IMR-90 (cell line): ENCODE data around the gene TNK1. TPM values are rescaled to one million over a fixed set of nuclear protein-coding genes. Genes with fewer than 3 reads are reported as not detected.

Experiments
- ATAC-seq: fragments of 200-7000 bp; cut with Tn5 transposase; 2 replicates; pipeline ENCODE4 v1.9.1; 2020; ENCODE audit warnings: low read depth, mild to moderate bottlenecking, moderate library complexity
- BruUV-seq: library from RNA; stranded (reverse); fragments of 400-500 nt; replicated peaks from 2 replicates; lab custom pipeline; 2021; lab: Mats Ljungman, UMichigan
- CTCF ChIA-PET: fragments of 300-600 bp; formaldehyde crosslinking; extraction: SDS; loops from one replicate; lab custom pipeline; 2021; ENCODE audit warnings: antibody characterized with exemption; lab: Yijun Ruan, JAX
- POLR2A ChIA-PET: fragments of 300-600 bp; sonication (Branson Sonifier 250); formaldehyde crosslinking; loops from one replicate; lab custom pipeline; 2022; ENCODE audit warnings: antibody characterized with exemption; ENCODE audit not compliant: unreplicated experiment; lab: Charles Lee
- DNase-seq: peaks from one replicate; pipeline ENCODE4 v3.0.0; 2013
- H2AFZ ChIP-seq: replicated peaks from 2 replicates; pipeline ENCODE3; 2013; ENCODE audit warnings: low read length, mild to moderate bottlenecking; ENCODE audit not compliant: poor library complexity
- H2AK5ac ChIP-seq: 2 replicates; pipeline ENCODE4 v1.6.1; 2013; ENCODE audit warnings: low read depth, low read length, inconsistent platforms
- H2AK9ac ChIP-seq: replicated peaks from 2 replicates; pipeline ENCODE3; 2013; ENCODE audit warnings: mild to moderate bottlenecking, low read depth, low read length, moderate library complexity; ENCODE audit not compliant: poor library complexity
- H2BK120ac ChIP-seq: 2 replicates; pipeline ENCODE4 v1.6.1; 2013; ENCODE audit warnings: low read depth, low read length, inconsistent platforms
- H2BK15ac ChIP-seq: 3 replicates; pipeline ENCODE4 v1.6.1; 2013; ENCODE audit warnings: low read depth, low read length, inconsistent platforms
- H2BK20ac ChIP-seq: 2 replicates; pipeline ENCODE4 v1.6.1; 2013; ENCODE audit warnings: low read depth, mild to moderate bottlenecking, inconsistent platforms, low read length, moderate library complexity
- H2BK5ac ChIP-seq: 2 replicates; pipeline ENCODE4 v1.6.1; 2013; ENCODE audit warnings: mild to moderate bottlenecking, low read depth, low read length, inconsistent platforms; ENCODE audit not compliant: poor library complexity, severe bottlenecking
- H3K14ac ChIP-seq: replicated peaks from 2 replicates; pipeline ENCODE4 v1.6.1; 2013; ENCODE audit warnings: low read depth, low read length, inconsistent platforms
- H3K18ac ChIP-seq: 2 replicates; pipeline ENCODE4 v1.6.1; 2013; ENCODE audit warnings: low read depth, low read length, control low read depth
- H3K23ac ChIP-seq: 2 replicates; pipeline ENCODE4 v1.6.1; 2013; ENCODE audit warnings: low read depth, low read length, inconsistent platforms
- H3K27ac ChIP-seq: 2 replicates; pipeline ENCODE4 v1.5.1; 2013; ENCODE audit warnings: mild to moderate bottlenecking, control low read depth, low read length; ENCODE audit not compliant: insufficient read depth
- H3K27me3 ChIP-seq: 2 replicates; pipeline ENCODE4 v1.6.1; 2013; ENCODE audit warnings: low read length; ENCODE audit not compliant: control insufficient read depth, insufficient read depth
- H3K36me3 ChIP-seq: 2 replicates; pipeline ENCODE4 v1.6.1; 2013; ENCODE audit warnings: low read length, mixed read lengths; ENCODE audit not compliant: control insufficient read depth, insufficient read depth
- H3K4ac ChIP-seq: 2 replicates; pipeline ENCODE4 v1.6.1; 2013; ENCODE audit warnings: low read depth, low read length, inconsistent platforms
- H3K4me1 ChIP-seq: 2 replicates; pipeline ENCODE4 v1.6.1; 2013; ENCODE audit warnings: low read length, mixed read lengths; ENCODE audit not compliant: control insufficient read depth, insufficient read depth
- H3K4me2 ChIP-seq: 2 replicates; pipeline ENCODE4 v1.6.1; 2013; ENCODE audit warnings: low read depth, mild to moderate bottlenecking, control low read depth, low read length, moderate library complexity
- H3K4me3 ChIP-seq: 2 replicates; pipeline ENCODE4 v1.5.1; 2013; ENCODE audit warnings: low read depth, mild to moderate bottlenecking, control low read depth, low read length, moderate library complexity; ENCODE audit not compliant: insufficient read depth
- H3K56ac ChIP-seq: 2 replicates; pipeline ENCODE4 v1.6.1; 2013; ENCODE audit warnings: low read length, inconsistent platforms; ENCODE audit not compliant: insufficient read depth; ENCODE audit errors: extremely low read depth
- H3K79me1 ChIP-seq, 2 experiments: 2 replicates each; pipeline ENCODE4 v1.6.1; 2013; ENCODE audit warnings: low read length in 2 of 2, inconsistent platforms in 1 of 2, low read depth in 1 of 2
- H3K9ac ChIP-seq: 2 replicates; pipeline ENCODE4 v1.6.1; 2013; ENCODE audit warnings: low read depth, low read length, control low read depth
- H3K9me1 ChIP-seq: 2 replicates; pipeline ENCODE4 v1.6.1; 2013; ENCODE audit warnings: low read length, inconsistent platforms; ENCODE audit not compliant: insufficient read depth
- H3K9me3 ChIP-seq: 2 replicates; pipeline ENCODE4 v1.6.1; 2013; ENCODE audit warnings: low read length; ENCODE audit not compliant: control insufficient read depth, insufficient read depth
- H4K20me1 ChIP-seq: 2 replicates; pipeline ENCODE4 v1.6.1; 2013; ENCODE audit warnings: low read length, inconsistent platforms; ENCODE audit not compliant: insufficient read depth
- H4K5ac ChIP-seq: 2 replicates; pipeline ENCODE4 v1.6.1; 2013; ENCODE audit warnings: mild to moderate bottlenecking, low read depth, low read length, control low read depth
- H4K8ac ChIP-seq, 2 experiments: 2 replicates each; pipeline ENCODE4 v1.6.1; 2013; ENCODE audit warnings: low read depth in 2 of 2, low read length in 2 of 2, control low read depth in 1 of 2, inconsistent platforms in 1 of 2
- H4K91ac ChIP-seq: 2 replicates; pipeline ENCODE4 v1.6.1; 2013; ENCODE audit warnings: low read depth, low read length, inconsistent platforms; ENCODE audit not compliant: insufficient read depth
- RAD21 ChIP-seq: IDR thresholded peaks from 2 replicates; pipeline ENCODE4 v1.6.1; 2012; ENCODE audit warnings: low read length, improper control_type of control experiment
- WGBS, 2 experiments: methylation state at CpG; one replicate each; pipeline versions ENCODE4 v1.1.5 to v1.1.7; 2013; ENCODE audit warnings: missing lambda C conversion rate in 2 of 2; ENCODE audit not compliant: insufficient read length in 1 of 2; ENCODE audit errors: extremely low coverage in 2 of 2; 5-methylcytosine and 5-hydroxymethylcytosine counted together
- dilution Hi-C: fragments of 300-500 bp; cut with HindIII; formaldehyde crosslinking; loops from one replicate; pipeline ENCODE4 v1.14.3; 2018; ENCODE audit warnings: low sequenced_read_pairs; ENCODE audit not compliant: unreplicated experiment
- in situ Hi-C: fragments of 300-500 bp; cut with MboI; formaldehyde crosslinking; loops from 3 replicates; pipeline ENCODE4 v1.14.3; 2019; ENCODE audit warnings: low sequenced_read_pairs, inconsistent platforms, mixed read lengths
- intact Hi-C: fragments of 100-400 bp; cut with micrococcal nuclease; formaldehyde crosslinking; loops from 2 replicates; pipeline ENCODE4 v1.10.0; 2022
- polyA plus RNA-seq, 3 experiments: library from polyadenylated mRNA; depleted of rRNA; stranded (reverse); fragments of >200 nt; gene quantifications; 2 replicates each; pipeline ENCODE4 v1.2.3, GENCODE V29; 2012; ENCODE audit warnings: low replicate concordance in 1 of 3
- total RNA-seq: library from RNA; depleted of rRNA; stranded (reverse); fragments of >200 nt; gene quantifications from 2 replicates; pipeline ENCODE4 v1.2.3, GENCODE V29; 2012

The TNK1 gene
- total and polyA plus RNA-seq, 2 of the 4 experiments (the other 2 are of a cell fraction), result 0.44 to 0.54 TPM

DNA sequence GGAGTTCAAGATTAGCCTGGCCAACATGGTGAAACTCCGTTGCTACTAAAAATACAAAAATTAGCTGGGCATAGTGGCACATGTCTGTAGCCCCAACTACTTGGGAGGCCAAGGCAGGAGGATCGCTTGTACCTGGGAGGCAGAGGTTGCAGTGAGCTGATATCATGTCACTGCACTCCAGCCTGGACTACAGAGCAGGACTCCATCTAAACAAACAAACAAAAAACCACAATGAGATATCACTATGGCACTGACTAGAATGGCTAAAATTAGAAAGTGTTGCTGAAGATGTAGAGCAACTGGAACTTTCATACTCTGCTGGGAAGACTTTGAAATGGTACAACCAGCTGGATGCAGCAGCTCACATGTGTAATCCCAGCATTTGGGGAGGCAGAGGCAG is 6.5 kb upstream of the TNK1 start:
- Histone ChIP-seq H3K23ac (no peak overlapping the region), H3K56ac (no peak overlapping the region), H4K5ac (no peak overlapping the region), H3K14ac (no peak overlapping the region), H3K4me1 (no peaks in the 10 kb centered on the region), H3K27me3 (peaks cover 15% of the 10 kb centered on the region), H3K36me3 (no peaks in the 10 kb centered on the region), H2BK15ac (no peak overlapping the region), H3K27ac (no peak overlapping the region), H2BK20ac (no peak overlapping the region), H4K91ac (no peak overlapping the region), H3K4ac (no peak overlapping the region), H2AK9ac (no peak overlapping the region), H3K18ac (no peak overlapping the region), H4K20me1 (no peaks in the 10 kb centered on the region), H4K8ac (no peak overlapping the region), H3K9me3 (peaks cover 3% of the 10 kb centered on the region; the same call in 1 of the 2 replicates), H3K4me3 (no peak overlapping the region), H3K79me1 (no peaks in the 10 kb centered on the region), H2AK5ac (no peak overlapping the region), H2BK5ac (no peak overlapping the region), H3K9ac (no peak overlapping the region), H2BK120ac (no peak overlapping the region), H3K9me1 (no peaks in the 10 kb centered on the region), H2AFZ (no peak overlapping the region), H3K4me2 (no peak overlapping the region)
- no peak for DNase-seq
- no CpG with 5 or more reads among the region's 2 CpGs for WGBS, 2 experiments
- no TSS peak for BruUV-seq
- dilution Hi-C loops (no loop called here), intact Hi-C loops (no loop called here), in situ Hi-C loops (no loop called here)
- no peak for ATAC-seq
- TF ChIP-seq RAD21, result no peak
- ChIA-PET CTCF (no interaction called here), POLR2A (no interaction called here)
